Ovary (tissue), 9 donors: ENCODE results near the gene TBX18. TPM values are rescaled to one million over a fixed set of nuclear protein-coding genes. Genes with fewer than 3 reads are reported as not detected.

Source experiments
- DNase-seq, 5 donors: peaks; one replicate each; pipeline ENCODE4 v3.0.0-alpha.2; 2019 to 2020
- H3K27ac ChIP-seq, 2 donors: fragments of 200-600 bp; one replicate each; pipeline versions ENCODE4 v1.5.1 to v1.8.0; 2019 to 2022
- H3K27me3 ChIP-seq: fragments of 200-600 bp; one replicate; pipeline ENCODE4 v1.8.0; 2022
- H3K36me3 ChIP-seq: fragments of 200-600 bp; sonication (generic); one replicate; pipeline ENCODE4 v1.5.1; 2019
- H3K4me1 ChIP-seq: one replicate; pipeline ENCODE4 v1.8.1; 2013; ENCODE audit warnings: mild to moderate bottlenecking, moderate library complexity; ENCODE audit not compliant: insufficient read depth
- H3K4me3 ChIP-seq: fragments of 200-600 bp; sonication (generic); one replicate; pipeline ENCODE4 v1.5.1; 2017
- H3K9me3 ChIP-seq, 2 donors: fragments of 200-600 bp in 1 of 2; sonication (generic) in 1 of 2; one replicate each; pipeline versions ENCODE4 v1.5.1 to v1.8.1; 2013 to 2019; ENCODE audit warnings: mild to moderate bottlenecking in 1 of 2, moderate library complexity in 1 of 2
- CTCF ChIP-seq, 3 donors: fragments of 450-650 bp in 2 of 3; fragments of 200-600 bp in 1 of 3; IDR thresholded peaks; one replicate each; pipeline versions ENCODE4 v1.5.1 to v1.8.0; 2016 to 2022; ENCODE audit warnings: antibody characterized with exemption in 3 of 3, mild to moderate bottlenecking in 1 of 3
- EP300 ChIP-seq: sonication (generic); formaldehyde crosslinking; IDR thresholded peaks from one replicate; pipeline ENCODE4 v1.6.1; 2017; ENCODE audit warnings: antibody characterized with exemption
- POLR2A ChIP-seq: fragments of 450-650 bp; IDR thresholded peaks from one replicate; pipeline ENCODE4 v1.6.1; 2017; ENCODE audit warnings: antibody characterized with exemption, mild to moderate bottlenecking, moderate library complexity
- WGBS, 3 donors: extraction: QIAGEN DNeasy Blood & Tissue Kit in 1 of 3; methylation state at CpG; one replicate each; pipeline versions ENCODE4 v1.1.5 to v1.1.7; 2013 to 2017; 5-methylcytosine and 5-hydroxymethylcytosine counted together
- intact Hi-C, 4 donors: fragments of 100-400 bp; cut with DNase I; formaldehyde crosslinking; loops; one replicate each; pipeline versions ENCODE4 v1.11.0 to v1.15.1; 2022 to 2023
- polyA plus RNA-seq, 2 donors: library from polyadenylated mRNA; stranded (reverse); fragments of 200-250 nt in 1 of 2; fragments of 350-450 nt in 1 of 2; fragmentation: Illumina TruSeq in 1 of 2; extraction: RNeasy Lipid Tissue Mini Kit (QIAGEN cat#74804) in 1 of 2; gene quantifications; one replicate each; pipeline ENCODE4 v1.2.3, GENCODE V29; 2013 to 2014
- total RNA-seq, 7 donors: library from RNA; depleted of rRNA in 2 of 7; stranded (reverse); fragments of >200 nt in 2 of 7; fragmentation: NEBNext Ultra II Directional in 3 of 7; extraction: Animal tissue kit (Norgen Biotek cat#: 25700) in 3 of 7; gene quantifications; one replicate each; pipeline versions ENCODE4 v1.1.0 to v1.2.4, GENCODE V29; 2016 to 2023
- donor health status: DM: no; HTN: no; CAD: no; lungs with moderate emphysema.
- donor health status: DM: no; HTN: no; CAD: no.
- donor health status: Bipolar disorder and iron deficiency.
- donor health status: DM: yes; HTN: yes; CAD: no.
- donor health status: DM: no; HTN: no; CAD: no.
- donor health status: DM: yes; HTN: yes; CAD: no.

Gene TBX18
- total and polyA plus RNA-seq, 9 donors: 1.3 to 13.3 (median 5.4) TPM

DNA sequence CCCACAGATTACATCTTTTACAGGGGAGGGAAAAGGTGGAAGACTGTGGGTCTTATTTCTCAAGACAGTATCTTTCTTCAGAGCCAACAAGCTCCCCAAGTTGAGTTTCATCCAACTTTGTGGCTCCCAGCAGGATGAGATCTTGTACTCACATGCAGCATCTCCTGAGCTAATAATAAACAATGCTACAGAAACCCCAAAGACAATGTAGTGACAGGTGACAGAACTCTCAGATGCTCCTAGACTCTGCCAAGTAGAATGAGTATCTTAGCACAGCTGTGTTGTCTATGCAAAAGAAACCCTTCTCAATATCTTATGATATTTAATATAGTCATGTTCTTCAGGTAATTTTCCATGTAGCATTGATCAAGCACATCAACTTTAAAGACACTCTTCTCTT is 90.0 kb downstream of the TBX18 start:
- intact Hi-C loops: no loop called here
- H3K9me3 ChIP-seq: no peaks in the 10 kb centered on the region
- H3K36me3 ChIP-seq: no peaks in the 10 kb centered on the region
- no peaks in the 10 kb centered on the region for H3K27me3 ChIP-seq
- H3K4me1 ChIP-seq: no peaks in the 10 kb centered on the region
- H3K4me3 ChIP-seq: no peak overlapping the region
- no peak overlapping the region for H3K27ac ChIP-seq
- no peak for TF ChIP-seq EP300
- TF ChIP-seq POLR2A: no peak
- TF ChIP-seq CTCF (IDR thresholded peaks at IDR 0.05): no peak
- no peak for DNase-seq

- H3K9me3 ChIP-seq: no peaks in the 10 kb centered on the region
- intact Hi-C loops: no loop called here
- H3K36me3 ChIP-seq: no peaks in the 10 kb centered on the region
- H3K4me3 ChIP-seq: no peak overlapping the region
- no peaks in the 10 kb centered on the region for H3K4me1 ChIP-seq
- TF ChIP-seq POLR2A: no peak
- TF ChIP-seq CTCF (IDR thresholded peaks at IDR 0.05): no peak
- no peak for TF ChIP-seq EP300
- no peaks in the 10 kb centered on the region for H3K27me3 ChIP-seq
- H3K27ac ChIP-seq: no peak overlapping the region
- DNase-seq: no peak
- WGBS, 3 donors: 61 to 89% (median 86%) methylated on average over 2 of the region's 2 CpGs
Measured at GRCh38 chr6:84671183-84671582, 93.2 kb downstream of the TBX18 start.

- intact Hi-C loops: no loop called here
- no peaks in the 10 kb centered on the region for H3K4me1 ChIP-seq
- no peak for TF ChIP-seq POLR2A
- H3K27me3 ChIP-seq: no peaks in the 10 kb centered on the region
- H3K4me3 ChIP-seq: no peak overlapping the region
- no peaks in the 10 kb centered on the region for H3K36me3 ChIP-seq
- 73 to 82% (median 74%) methylated on average over 3 of the region's 3 CpGs for WGBS, 3 donors
- no peak overlapping the region for H3K27ac ChIP-seq
- DNase-seq: no peak
- H3K9me3 ChIP-seq: no peaks in the 10 kb centered on the region
Measured at GRCh38 chr6:84669945-84670344, 94.5 kb downstream of the TBX18 start.

GRCh38 chr6:84667252-84668213 is 96.9 kb downstream of the TBX18 start:
- Histone ChIP-seq H3K4me1 (no peaks in the 10 kb centered on the region), H3K4me3 (no peak overlapping the region), H3K9me3 (no peaks in the 10 kb centered on the region), H3K27me3 (no peaks in the 10 kb centered on the region), H3K27ac (no peak overlapping the region), H3K36me3 (no peaks in the 10 kb centered on the region)
- DNase-seq: no peak
- 75 to 83% (median 80%) methylated on average over 5 of the region's 5 CpGs for WGBS, 3 donors
- intact Hi-C loops: no loop called here
- no peak for TF ChIP-seq POLR2A
- TF ChIP-seq CTCF (IDR thresholded peaks at IDR 0.05): no peak
- no peak for TF ChIP-seq EP300

DNA sequence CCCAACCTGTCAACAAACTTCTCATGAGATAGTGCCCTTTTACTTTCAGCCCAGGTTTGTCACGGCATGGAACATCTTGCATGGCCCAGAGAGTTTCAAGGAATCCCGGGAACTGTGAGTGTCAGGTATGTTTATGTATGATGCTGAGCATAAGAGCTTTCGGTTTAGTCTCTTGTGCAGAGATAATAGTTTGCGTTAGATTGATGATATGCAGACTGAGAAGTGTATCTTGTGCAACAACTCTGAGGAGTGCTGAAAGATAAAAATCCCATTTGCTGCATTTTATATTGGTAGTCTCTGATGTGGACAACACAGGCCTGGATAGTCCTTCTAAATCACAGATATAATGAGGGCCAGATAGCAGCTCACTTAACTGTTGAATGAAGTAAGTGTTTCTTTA is 99.0 kb downstream of the TBX18 start:
- no peak overlapping the region for H3K27ac ChIP-seq
- intact Hi-C loops: no loop called here
- WGBS, 3 donors: 34 to 54% (median 52%) methylated on average over 4 of the region's 4 CpGs
- no peak for DNase-seq
- H3K27me3 ChIP-seq: no peaks in the 10 kb centered on the region
- no peaks in the 10 kb centered on the region for H3K4me1 ChIP-seq
- no peaks in the 10 kb centered on the region for H3K9me3 ChIP-seq
- TF ChIP-seq EP300 (no peak), POLR2A (no peak), CTCF (IDR thresholded peaks at IDR 0.05) (no peak)
- H3K36me3 ChIP-seq: no peaks in the 10 kb centered on the region
- H3K4me3 ChIP-seq: no peak overlapping the region
